K562 (cell line): ENCODE results near the gene MBOAT2. TPM values are rescaled to one million over a fixed set of nuclear protein-coding genes. Genes with fewer than 3 reads are reported as not detected.

Experiments used
- ASH1L ChIP-seq: fragments of 450-650 bp; IDR thresholded peaks from 2 replicates; pipeline ENCODE4 v1.6.1; 2018; ENCODE audit warnings: borderline replicate concordance, mild to moderate bottlenecking, low read depth; ENCODE audit not compliant: partially characterized antibody
- BRF1 ChIP-seq: IDR thresholded peaks from 3 replicates; pipeline ENCODE4 v1.6.1; 2011; ENCODE audit warnings: borderline replicate concordance, mild to moderate bottlenecking; ENCODE audit not compliant: insufficient read length; ENCODE audit errors: extremely low read depth
- JUND ChIP-seq, 2 experiments: IDR thresholded peaks; 2 replicates in 1 of 2; 3 replicates in 1 of 2; pipeline ENCODE4 v1.6.1; 2011; ENCODE audit warnings: borderline replicate concordance in 2 of 2, low read depth in 2 of 2, low read length in 2 of 2, improper control_type of control experiment in 1 of 2, missing biosample characterization in 1 of 2, missing genetic modification characterization in 1 of 2, missing genetic modification reagents in 1 of 2
- PHTF2 ChIP-seq: fragments of 250-450 bp; sonication (Bioruptor Pico); IDR thresholded peaks from 2 replicates; pipeline ENCODE4 v1.5.0; 2021; ENCODE audit warnings: mild to moderate bottlenecking
- TCF3 ChIP-seq: sonication (generic); formaldehyde crosslinking; IDR thresholded peaks from 2 replicates; pipeline ENCODE4 v1.4.0; 2020; ENCODE audit warnings: mild to moderate bottlenecking, missing genetic modification reagents
- ZBTB40 ChIP-seq, 2 experiments: fragments of 450-650 bp in 1 of 2; sonication (generic) in 1 of 2; formaldehyde crosslinking in 1 of 2; IDR thresholded peaks; 2 replicates each; pipeline versions ENCODE4 v1.7.1 to v1.9.0; 2016 to 2022; ENCODE audit warnings: inconsistent platforms in 1 of 2, mild to moderate bottlenecking in 1 of 2, missing genetic modification reagents in 1 of 2
- polyA plus RNA-seq, 8 experiments: library from polyadenylated mRNA; depleted of rRNA in 4 of 8; stranded (reverse) in 5 of 8; unstranded in 3 of 8; fragments of >200 nt; fragmentation: Nextera tagmentation in 2 of 8; fragmentation: Illumina TruSeq in 1 of 8; extraction: Ambion mirVana in 2 of 8; extraction: Trizol in 1 of 8; gene quantifications; 2 replicates each; pipeline versions ENCODE4 v1.2.1 to v1.2.3, GENCODE V29; 2011 to 2014; ENCODE audit warnings: inconsistent platforms in 1 of 8, missing spikeins in 1 of 8
- total RNA-seq, 7 experiments: library from RNA; depleted of rRNA in 6 of 7; stranded (reverse); fragments of >200 nt in 6 of 7; fragmentation: Illumina TruSeq in 2 of 7; extraction: Trizol in 2 of 7; gene quantifications; 2 replicates each; pipeline versions ENCODE4 v1.2.1 to v1.2.3, GENCODE V29; 2011 to 2021; ENCODE audit warnings: low replicate concordance in 1 of 7

MBOAT2 gene
- total and polyA plus RNA-seq, 9 of the 15 experiments (the other 6 are each of a cell fraction or from before 2014, with no cell fraction given): 8.4 to 122 (median 27.6) TPM

- no peak for TF ChIP-seq ZBTB40 (IDR thresholded peaks at IDR 0.05)
- no peak for TF ChIP-seq ZBTB40 (CRISPR knock-in tag; IDR thresholded peaks at IDR 0.05)
- no peak for TF ChIP-seq PHTF2 (CRISPR knock-in tag)
- no peak for TF ChIP-seq TCF3 (CRISPR knock-in tag)
- no peak for TF ChIP-seq BRF1
- TF ChIP-seq JUND (IDR thresholded peaks at IDR 0.05; ENCODE audit: borderline replicate concordance, low read depth, low read length): no peak
- TF ChIP-seq JUND (tag; IDR thresholded peaks at IDR 0.05; ENCODE audit: borderline replicate concordance, low read depth, low read length): no peak
- no peak for TF ChIP-seq ASH1L
These were observed 183.5 kb downstream of the MBOAT2 start (continued) for GRCh38 chr2:8819948-8820347.
